IMR-90 (cell line): ENCODE data around the gene TFB1M.

Experiments used
- FOS ChIP-seq: fragments of 150-350 bp; IDR thresholded peaks from 2 replicates; pipeline ENCODE4 v1.6.1; 2016; ENCODE audit warnings: low read depth, low read length
- SMC3 ChIP-seq: fragments of 150-350 bp; IDR thresholded peaks from 2 replicates; pipeline ENCODE4 v1.6.1; 2016; ENCODE audit warnings: low read depth, mild to moderate bottlenecking, antibody characterized with exemption, low read length, moderate library complexity
- TF ChIP-seq, protein P1 (sequence below): conservative IDR thresholded peaks from 2 replicates; pipeline ENCODE4 v1.5.1; 2012; ENCODE audit warnings: mild to moderate bottlenecking, low read depth, low read length, improper control_type of control experiment

DNA sequence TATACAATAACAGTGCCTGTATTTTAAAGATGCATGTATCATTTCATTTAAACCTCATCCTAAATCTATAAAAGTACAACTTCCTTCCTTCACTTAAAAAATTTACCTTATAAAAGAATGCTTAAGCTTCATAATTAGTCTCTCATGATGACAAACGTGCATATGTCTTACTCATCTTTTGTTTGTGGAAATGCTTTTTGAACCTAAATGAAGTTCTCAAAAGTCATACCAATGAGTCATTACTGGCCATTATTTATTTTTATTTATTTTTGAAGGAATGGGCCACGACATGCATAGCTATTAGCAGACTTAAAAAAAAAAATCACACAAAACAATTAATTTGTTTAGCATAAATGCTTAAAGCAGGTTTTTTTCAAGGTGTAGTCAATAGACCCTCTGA lies 3.7 kb downstream of the TFB1M start:
- TF ChIP-seq, protein P1, sequence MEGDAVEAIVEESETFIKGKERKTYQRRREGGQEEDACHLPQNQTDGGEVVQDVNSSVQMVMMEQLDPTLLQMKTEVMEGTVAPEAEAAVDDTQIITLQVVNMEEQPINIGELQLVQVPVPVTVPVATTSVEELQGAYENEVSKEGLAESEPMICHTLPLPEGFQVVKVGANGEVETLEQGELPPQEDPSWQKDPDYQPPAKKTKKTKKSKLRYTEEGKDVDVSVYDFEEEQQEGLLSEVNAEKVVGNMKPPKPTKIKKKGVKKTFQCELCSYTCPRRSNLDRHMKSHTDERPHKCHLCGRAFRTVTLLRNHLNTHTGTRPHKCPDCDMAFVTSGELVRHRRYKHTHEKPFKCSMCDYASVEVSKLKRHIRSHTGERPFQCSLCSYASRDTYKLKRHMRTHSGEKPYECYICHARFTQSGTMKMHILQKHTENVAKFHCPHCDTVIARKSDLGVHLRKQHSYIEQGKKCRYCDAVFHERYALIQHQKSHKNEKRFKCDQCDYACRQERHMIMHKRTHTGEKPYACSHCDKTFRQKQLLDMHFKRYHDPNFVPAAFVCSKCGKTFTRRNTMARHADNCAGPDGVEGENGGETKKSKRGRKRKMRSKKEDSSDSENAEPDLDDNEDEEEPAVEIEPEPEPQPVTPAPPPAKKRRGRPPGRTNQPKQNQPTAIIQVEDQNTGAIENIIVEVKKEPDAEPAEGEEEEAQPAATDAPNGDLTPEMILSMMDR: no peak
- TF ChIP-seq SMC3 (no peak), FOS (peak; percentile 41; the same call in 1 of the 2 replicates)
